Stimulated activated CD4-positive, alpha-beta T cell treated with anti-CD3 and anti-CD28 coated beads, Interleukin-12 subunit alpha, Interleukin-12 subunit beta, amount 100 ng/mL, for 4 hours (primary cell): ENCODE results near the gene SCMH1.
"Not testable (repeated sequence)": the region's sequence is repeated elsewhere in the genome, so short reads cannot be mapped to it uniquely, and the experiment has no call there.

Experiments used
- DNase-seq: peaks from one replicate; pipeline ENCODE4 v3.0.0-alpha.2; 2020

SCMH1 gene

DNA sequence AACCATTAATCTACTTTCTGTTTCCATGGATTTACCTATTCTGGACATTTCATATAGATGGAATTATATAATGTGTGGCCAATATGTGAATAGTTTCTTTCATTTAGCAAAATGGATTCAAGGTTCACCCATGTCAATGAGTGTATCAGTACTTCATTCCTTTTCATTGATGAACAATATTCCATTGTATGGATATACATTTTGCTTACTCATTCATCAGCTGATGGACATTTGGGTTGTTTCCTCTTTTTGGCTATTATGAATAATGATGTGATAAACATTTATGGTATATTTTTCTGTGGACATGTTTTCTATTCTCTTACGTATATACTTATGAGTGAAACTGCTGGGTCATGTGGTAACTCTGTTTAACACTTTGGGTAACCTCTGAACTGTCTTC, 97.8 kb downstream of the SCMH1 start:
- DNase-seq: no peak

DNA sequence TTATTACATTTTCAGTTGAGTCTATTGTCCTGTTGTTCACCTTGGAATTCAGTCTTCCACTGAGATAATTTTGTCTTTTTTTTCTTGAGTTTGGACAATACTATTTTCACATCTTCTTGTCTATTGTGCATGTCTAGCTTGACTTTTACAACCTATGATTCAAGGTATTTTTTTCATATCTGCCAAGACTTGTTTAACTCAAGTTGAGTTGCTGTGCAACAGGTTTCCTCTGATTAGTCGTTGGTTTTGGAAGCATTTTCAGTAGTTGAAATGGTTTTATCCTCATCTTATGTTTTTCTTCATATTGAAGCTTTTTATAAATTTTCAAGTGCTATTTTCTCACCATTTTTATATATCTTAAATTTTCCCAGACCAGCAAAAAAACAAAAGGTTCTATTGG, 103.6 kb downstream of the SCMH1 start:
- DNase-seq: no peak

DNA sequence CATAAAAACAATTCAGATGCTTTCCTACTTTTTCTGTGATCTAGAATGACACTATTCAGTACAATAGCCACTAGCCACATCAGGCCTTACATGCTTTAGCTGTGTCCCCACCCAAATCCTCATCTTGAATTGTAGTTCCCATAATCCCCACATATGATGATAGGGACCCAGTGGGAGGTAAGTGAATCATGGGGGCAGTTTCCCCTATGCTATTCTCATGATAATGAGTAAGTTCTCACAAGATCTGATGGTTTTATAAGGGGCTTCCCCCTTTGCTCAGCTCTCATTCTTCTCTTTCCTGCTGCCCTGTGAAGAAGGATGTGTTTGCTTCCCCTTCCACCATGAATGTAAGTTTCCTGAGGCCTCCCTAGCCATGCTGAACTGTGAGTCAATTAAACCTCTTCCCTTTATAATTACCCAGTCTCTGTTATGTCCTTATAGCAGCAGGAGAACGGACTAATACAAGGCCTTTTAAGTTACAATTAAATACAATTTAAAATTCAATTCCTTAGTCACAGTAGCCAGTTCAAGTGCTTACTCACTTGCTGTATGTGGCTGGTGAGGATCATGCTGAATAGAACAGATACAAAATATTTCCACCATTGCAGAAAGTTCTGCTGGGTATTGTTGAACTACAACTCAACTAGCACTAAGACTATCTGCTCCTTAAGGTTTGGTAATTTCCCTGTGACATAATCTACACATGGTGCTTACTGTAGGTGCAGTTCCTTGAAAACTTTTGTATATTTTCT, 106.7 kb downstream of the SCMH1 start:
- no peak for DNase-seq

DNA sequence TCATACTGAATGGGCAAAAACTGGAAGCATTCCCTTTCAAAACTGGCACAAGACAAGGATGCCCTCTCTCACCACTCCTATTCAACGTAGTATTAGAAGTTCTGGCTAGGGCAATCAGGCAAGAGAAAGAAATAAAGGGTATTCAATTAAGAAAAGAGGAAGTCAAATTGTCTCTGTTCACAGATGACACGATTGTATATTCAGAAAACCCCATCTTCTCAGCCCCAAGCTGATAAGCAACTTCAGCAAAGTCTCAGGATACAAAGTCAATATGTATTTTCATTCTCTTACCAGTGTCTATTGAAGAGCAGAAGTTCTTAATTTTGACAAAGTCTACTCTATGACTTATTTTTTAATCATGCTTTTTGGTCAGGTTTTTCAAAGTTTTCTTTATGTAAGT, 107.8 kb downstream of the SCMH1 start:
- DNase-seq: not testable (repeated sequence)

DNA sequence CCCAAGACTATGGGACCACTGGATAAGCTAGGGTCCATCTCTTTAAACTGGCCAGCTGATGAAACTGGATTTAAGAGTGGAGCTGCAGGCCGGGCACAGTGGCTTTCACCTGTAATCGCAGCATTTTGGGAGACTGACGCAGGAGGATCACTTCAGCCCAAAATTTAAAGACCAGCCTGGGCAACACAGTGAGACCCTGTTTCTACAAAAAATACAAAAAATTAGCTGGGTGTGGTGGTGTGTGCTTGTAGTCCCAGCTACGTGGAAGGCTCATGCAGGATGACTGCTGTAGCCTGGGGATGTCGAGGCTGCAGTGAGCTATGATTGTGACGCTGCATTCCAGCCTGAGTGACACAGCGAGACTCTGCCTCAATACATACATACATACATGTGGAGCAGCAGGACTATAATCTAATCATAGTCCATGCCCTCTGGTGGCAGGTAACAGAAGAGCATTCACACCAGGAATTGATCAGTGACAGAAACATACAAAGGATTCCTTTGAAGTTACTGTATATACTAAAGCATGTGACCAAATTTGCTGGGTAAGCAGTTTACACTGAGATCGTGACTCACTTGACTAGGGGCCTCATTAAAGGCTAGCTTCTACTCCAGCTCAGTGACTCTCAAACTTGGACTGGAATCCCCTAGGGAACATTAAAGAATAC, 119.1 kb downstream of the SCMH1 start:
- DNase-seq: no peak

DNA sequence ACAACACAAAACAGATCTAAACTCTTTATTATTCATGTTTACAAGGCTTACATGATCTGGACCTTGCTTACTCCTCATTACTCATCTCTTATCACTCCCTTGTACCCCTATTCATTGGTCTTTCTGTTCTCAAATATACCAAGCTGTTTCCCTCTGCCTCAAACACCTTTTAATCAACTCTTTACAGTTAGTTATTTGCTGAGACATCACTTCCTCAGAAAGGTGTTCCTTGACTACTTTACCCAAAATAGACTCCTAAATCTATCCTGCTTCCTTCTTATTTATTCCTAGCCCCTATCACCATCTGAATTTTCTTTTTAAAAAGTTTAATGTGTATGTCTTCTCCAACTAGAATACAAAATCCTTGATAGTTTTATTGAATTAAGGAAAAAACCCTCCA, 120.0 kb downstream of the SCMH1 start:
- no peak for DNase-seq

DNA sequence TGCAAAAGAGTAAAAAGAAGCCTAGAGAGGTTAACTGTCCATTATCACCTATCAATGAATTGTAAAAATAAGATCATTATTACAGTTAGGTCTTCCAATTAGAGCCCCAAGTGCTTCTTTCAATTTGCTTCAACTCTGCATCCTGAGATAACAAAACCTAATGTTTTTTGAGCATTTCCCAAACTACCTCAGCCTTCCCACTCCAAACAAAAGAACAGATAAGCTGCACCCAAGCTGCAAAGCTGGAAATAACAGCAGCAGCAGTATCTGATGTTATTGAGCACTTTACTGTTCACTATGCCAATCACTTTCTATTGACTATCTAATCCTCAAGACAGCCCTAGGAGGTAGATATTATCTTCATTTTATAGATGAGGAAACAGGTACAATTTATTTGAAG, 123.5 kb downstream of the SCMH1 start:
- no peak for DNase-seq

DNA sequence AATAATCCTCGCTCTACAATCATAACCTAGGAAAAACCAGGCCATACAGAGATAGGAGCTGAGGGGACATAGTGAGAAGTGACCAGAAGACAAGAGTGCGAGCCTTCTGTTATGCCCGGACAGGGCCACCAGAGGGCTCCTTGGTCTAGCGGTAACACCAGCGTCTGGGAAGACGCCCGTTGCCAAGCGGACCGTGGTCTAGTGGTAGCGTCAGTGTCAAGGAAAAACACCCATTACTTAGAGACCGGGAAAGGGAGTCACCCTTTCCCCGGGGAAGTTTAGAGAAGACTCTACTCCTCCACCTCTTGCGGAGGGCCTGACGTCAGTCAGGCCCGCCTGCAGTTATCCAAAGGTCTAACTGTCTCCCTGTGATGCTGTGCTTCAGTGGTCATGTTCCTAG, 124.9 kb downstream of the SCMH1 start:
- DNase-seq: not testable (repeated sequence)

DNA sequence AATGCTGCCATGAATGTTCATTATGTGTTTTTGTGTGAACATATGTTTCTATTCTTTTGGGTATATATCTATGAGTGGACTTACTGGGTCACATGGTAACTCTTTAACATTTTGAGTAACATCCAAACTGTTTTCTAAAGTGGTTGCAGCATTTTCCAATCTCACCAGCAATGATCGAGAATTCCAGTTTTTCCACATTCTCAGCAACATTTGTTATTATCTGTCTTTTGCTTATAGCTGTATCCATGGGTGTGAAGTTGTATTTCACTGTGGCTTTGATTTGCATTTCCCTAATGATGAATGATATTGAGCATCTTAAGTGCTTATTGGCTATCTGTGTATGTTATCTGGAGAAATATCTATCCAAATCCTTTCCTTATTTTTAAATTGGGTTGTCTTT, 131.4 kb downstream of the SCMH1 start:
- no peak for DNase-seq

DNA sequence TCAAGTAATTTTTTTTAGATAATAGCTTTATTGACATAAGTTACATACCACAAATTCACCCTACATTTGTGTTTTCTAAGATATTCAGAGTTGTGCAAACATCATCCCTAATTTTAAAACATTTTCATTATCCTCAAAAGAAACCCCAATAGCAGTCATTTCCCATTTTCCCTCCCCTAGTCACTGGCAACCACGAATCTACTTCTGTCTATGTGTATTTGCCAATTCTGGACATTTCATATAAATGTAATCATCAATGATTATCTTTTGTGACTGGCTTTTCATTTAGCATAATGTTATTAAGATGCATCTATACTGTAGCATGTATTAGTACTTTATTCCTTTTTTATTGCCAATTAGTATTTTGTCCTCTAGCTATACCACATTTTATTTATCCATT, 131.8 kb downstream of the SCMH1 start:
- no peak for DNase-seq

DNA sequence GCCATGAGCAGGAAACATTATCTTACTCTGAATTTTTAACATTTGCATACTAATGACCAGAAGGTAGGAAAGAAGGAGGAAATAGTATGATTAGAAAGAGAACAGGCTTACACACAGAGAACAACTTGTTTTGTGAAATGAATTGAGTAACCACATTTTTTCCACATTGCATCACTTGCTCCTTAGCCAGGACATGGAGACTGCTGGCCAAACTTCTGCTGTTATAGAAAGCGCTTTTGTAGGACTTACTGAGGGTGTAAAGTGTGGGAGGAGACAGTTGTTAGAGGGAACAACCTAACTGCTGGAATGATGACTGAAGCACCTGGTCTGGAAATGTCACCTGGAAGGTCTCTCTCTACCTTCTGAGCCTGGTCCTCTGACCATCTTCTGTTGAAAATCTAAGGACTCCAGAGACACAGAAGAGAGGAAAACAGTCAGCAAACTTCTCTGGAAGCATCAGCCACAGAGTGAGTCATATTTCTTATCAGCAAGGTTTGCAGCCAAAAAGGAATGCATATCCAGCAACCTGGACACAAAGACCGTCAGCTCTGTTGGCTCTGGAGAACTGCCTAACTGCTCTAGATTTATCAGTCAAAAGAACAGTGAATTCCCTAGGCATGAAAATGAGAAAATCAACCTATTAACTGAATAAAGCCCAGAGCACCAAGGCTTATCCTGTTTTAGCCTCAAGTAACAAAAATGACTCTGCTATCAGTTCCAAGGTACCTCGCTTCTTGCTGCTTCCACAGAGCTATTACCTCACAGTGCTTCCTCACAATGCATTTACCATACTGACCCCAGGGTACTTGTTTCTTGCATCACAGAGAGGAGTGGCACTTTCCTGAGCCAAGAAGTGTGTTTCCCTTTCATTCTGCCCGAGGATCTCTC, 132.6 kb downstream of the SCMH1 start:
- DNase-seq: no peak

DNA sequence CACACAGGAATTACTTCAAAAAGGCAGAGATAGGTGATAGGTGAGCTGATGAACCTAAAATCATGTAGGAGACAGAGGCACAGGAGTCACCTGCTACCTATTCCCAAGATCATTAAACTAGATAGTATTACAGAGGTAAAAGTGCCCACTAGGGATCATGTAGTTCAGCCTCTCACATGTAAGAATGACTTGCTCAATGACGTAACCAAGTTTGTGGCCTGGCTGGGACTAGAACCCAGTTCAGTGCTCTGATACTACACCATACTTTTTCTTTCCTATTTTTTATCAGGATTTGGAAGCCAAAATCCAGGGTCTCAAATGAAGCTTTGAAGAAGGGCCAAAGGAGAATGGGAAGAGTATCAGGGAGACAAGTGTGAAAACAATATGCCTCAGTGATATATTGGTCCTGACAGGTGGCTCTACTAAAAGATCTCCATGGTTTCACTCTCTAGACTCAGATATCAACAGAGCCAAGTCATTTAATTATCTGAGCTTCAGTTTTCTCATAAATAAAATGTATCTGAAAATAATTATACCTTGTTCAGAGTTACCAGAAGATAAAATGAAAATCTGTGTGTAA, 133.3 kb downstream of the SCMH1 start:
- DNase-seq: no peak

DNA sequence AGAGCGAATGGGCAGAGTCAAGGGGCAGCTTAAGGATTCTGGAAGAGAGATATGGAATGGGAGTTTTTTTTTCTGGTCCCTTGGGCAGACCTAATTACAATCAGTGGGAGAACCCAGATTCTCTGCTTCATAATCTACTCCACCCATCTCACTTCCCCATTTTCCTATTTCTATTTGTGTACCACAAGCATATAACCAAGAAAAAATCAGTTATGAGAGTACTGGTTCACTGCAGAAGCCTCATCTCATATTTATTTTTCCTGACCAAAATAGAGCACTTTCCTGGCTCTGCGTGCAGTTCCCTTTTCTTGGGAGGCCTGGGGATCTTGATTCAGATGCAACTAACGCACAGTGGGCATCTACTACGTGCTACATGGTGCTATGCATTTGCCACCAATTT, 138.3 kb downstream of the SCMH1 start:
- DNase-seq: no peak

DNA sequence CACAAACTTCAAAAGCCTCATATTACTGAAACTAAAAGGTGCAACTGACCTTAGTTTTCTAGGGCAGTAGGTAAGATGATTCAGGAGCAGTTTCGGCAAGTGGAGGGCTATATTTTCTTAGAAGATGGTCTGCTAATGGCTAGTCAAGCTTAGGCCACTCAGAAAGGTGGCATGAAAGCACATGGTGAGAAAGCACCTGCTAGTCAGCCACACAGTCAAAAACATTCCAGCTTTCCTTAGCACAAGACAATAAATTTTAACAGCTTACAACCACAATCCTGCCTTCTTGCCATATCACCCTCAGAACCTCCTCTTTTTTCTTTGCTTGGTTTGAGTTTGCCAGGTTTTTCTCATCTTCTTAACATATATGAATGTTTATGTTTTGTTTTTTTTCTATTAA, 139.5 kb downstream of the SCMH1 start:
- DNase-seq: no peak

DNA sequence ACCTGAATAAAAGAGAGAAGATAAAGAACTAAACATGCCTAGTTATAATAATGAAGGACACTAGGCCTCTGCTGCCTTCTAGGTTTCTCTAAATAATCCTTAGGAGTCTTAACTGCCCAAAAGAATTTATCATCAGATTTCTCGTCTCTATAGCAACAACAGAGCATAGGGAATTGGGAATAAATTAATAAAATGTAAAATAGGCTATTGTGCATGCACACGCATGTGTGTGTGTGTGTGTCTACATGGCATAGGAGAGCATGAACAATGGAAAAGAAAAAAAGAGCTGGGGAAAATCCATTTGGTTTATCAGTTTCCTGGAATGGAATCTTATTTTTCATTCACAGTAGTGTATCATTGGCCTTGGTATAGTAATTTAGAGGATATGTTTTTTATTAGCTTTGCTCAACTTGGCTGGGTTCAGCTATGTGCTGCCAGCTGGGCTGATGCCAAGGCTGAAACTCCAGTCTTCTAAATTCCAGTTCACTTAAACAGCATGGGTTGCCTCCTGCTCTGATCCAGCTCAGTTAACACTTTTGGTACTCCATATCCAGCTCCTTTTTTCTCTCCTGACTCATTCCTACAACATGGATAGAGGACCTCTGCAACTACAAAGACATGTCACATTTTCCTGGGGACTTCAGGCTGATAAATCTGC, 140.0 kb downstream of the SCMH1 start:
- DNase-seq: no peak

DNA sequence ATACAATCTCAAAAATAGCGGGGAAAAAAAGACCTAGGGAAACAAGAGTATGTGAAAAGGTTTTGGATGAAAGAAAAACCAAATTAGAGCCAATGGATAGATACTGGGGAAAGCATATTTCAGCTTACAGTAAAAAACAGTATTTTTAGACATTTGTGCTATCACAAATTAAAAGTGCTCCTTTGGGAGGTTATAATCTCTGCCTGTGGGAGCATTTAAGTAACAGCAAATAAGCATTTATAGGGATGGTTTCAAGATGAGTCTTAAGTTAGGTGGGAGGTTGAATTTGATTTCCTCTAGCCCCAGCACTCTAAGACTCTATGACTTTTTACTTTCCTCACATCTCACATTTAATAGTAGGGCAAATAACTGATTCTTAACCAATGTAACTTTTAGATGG, 141.0 kb downstream of the SCMH1 start:
- no peak for DNase-seq

DNA sequence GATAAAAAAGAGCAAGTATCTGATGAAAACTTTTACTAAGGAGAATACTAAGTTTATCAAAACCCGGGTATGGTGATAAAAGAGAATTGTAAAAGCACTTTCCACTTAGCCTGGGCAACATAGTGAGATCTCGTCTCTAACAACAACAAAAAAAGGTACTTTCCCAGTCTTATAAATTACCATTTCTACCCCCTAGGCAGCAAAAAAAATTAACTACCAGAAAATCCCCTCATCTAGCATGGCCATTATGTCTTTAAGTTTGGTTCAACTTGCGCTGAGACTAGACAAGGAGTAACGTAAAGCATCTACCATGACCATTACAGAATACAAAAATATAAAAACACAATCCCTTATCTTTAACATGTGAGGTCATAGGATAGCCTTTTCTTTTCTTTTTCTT, 141.9 kb downstream of the SCMH1 start:
- DNase-seq: no peak

DNA sequence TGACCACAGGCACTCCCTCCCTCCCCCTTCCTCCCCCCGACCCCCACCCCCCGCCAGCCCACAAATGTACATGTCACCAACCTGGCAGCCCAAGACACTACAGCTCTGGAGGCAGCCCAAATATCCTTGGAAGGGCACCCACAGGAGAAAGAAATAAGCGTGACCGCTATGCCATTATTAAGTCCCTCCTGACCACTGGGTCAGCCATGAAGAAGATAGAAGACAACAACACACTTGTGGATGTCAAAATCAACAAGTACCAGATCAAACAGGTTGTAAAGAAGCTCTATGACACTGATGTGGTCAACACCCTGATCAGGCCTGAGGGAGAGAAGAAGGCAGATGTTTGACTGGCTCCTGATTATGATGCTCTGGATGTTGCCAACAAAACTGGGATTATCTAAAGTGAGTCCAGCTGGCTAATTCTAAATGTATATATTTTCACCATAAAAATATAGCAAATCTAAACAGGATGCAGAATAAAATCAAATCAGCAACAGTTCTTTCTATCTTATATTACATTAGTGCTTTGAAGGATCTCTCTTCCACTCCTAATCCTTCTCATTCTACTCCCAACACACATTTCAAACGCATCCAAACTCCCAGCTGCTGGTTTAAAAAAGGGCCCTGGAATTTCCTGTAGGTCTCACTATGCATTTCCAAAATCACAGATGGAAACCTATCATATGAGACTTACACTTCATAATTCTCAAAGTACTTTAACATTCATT, 143.2 kb downstream of the SCMH1 start:
- DNase-seq: no peak

DNA sequence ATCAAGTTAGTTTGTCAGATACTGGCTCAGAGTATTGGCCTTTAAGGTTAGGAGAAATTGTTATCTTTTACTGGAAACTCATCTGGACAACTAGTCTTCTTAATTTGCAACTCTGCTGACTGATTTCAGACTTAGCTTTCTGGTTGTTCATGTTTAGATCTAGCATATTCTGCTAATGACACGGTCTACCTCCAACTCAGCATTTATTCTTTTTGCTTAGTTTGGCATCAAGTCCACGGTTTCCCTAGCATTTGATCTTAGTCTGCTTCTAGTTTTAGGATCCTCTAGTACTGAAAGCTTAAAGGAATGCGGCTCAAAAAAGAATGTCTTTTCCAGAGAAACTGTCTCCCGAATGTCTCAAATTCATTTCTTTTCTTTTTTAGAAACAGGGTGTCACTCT, 145.0 kb downstream of the SCMH1 start:
- no peak for DNase-seq

DNA sequence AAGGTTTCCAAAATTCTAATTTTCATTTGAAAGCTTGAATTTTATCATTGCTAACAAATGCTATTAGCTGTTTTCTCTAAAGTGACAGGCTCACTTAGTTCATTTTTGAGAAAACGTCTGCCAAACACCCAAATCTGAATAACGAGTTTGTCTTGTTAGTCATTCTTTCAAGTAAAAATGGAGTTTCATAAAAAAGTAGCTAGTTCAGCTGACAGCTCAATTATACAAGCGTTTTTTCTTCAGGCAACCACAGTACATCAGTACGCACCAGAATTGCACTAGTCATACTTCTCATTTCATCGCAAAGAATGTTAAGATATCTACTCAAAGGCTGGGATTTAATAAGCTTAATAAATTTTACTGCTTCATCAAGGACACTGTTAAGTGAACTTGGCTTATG, 148.3 kb downstream of the SCMH1 start:
- DNase-seq: no peak

DNA sequence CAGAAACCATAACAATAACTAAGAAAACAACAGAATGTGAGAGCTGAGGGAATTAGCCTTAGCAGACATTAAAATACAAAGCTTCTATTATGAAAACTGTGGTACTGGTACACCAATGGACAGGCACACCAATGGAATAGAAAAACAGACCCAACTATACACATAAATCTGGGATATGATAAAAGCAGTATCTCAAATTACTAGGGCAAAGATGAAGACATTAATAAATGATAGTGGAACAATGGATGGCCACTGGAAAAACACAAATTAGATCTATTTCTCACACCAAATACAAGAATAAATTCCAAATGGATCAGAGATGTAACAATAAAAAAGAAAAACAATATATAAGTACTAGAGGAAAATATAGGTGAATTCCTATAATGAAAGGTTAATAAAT, 155.2 kb downstream of the SCMH1 start:
- DNase-seq: no peak

DNA sequence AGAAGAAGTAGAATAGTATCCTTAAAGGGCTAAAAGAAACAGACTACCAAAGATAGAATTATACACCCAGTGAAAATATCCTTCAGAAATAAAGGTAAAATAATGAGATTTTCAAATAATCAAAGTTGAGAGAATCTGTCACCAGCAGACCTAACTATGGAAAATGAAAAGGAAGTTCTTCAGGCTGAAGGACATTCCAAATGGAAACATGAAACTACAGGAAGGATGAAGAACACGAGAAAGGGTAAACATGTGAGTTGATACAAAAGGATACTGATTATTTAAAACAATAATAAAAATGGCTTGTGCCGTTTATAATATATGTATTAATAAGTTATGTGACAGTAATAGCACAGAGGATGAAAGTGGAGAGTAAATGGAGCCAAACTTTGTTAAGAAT, 163.5 kb downstream of the SCMH1 start:
- no peak for DNase-seq
